ENCODE data around the gene CADPS.

Gene CADPS

GRCh38 chr3:62874711-62875557 is at the start of gene CADPS:
Gene CADPS (minus strand): TSS chr3:62875416. CDS start chr3:62875029, 387 bp downstream.
- no peak for DNase-seq

DNA sequence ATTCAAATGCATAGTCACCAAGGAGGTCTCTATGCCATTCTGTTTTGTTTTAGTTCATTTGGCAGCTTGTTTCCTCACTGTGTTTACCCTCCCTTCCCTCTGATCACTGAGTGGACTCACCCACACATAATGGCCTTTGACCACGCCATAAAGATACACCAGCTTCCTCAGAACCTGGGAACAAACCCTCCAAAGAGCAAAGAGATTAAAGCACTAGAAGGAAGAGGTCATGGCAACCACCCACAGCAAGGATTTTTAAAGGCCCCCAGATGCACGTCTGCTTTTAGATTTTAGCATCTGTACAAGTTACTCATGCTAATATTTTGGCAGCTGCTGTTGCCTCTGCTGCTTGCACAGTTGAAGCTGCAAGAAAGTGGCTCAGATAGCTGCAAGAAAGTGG is 47.9 kb upstream of the CADPS start:
- DNase-seq: no peak

- no peak for DNase-seq
Observed at GRCh38 chr3:62922326-62922725, 47.1 kb upstream of the CADPS start.

DNA sequence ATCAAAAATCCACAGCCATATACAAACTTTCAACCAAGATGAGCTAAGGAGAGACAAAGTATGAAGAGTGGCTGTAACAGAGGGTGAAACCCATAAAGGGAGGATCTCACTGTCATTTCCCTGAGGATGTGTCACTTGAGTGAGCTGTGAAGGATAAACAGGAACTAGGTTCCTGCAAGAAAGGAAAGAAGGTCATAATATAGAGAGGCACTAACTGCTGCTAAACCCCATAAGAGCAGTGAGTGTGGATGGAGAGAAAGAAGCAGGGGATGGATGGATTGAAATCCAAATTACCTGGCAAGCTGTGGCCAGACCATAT is 45.2 kb upstream of the CADPS start:
- no peak for DNase-seq

GRCh38 chr3:62919784-62920465 is 44.7 kb upstream of the CADPS start:
- DNase-seq: no peak

GRCh38 chr3:62918777-62919176 is 43.6 kb upstream of the CADPS start:
- no peak for DNase-seq

GRCh38 chr3:62918131-62918530 is 42.9 kb upstream of the CADPS start:
- DNase-seq: no peak

- DNase-seq: no peak
Observed at GRCh38 chr3:62911526-62911925, 36.3 kb upstream of the CADPS start.

DNA sequence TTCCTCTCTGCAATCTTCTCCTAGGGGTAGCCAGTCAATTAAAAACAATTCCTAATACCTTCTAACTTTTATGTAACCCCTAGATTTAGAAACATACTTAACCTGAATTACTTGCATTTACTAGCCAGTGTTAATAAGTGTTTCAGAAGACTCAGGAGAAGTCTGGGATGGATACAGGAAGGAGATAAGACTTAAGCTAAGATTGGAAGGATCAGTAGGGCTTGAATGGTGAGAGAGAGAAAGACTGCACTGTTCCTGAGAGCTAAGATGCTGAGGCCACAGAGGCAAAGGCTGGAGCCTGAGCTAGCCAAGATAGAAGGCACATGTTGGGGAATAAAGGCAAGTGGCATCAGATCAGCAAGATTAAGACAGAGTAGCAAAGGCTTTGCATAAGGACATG is 30.1 kb upstream of the CADPS start:
- no peak for DNase-seq

DNA sequence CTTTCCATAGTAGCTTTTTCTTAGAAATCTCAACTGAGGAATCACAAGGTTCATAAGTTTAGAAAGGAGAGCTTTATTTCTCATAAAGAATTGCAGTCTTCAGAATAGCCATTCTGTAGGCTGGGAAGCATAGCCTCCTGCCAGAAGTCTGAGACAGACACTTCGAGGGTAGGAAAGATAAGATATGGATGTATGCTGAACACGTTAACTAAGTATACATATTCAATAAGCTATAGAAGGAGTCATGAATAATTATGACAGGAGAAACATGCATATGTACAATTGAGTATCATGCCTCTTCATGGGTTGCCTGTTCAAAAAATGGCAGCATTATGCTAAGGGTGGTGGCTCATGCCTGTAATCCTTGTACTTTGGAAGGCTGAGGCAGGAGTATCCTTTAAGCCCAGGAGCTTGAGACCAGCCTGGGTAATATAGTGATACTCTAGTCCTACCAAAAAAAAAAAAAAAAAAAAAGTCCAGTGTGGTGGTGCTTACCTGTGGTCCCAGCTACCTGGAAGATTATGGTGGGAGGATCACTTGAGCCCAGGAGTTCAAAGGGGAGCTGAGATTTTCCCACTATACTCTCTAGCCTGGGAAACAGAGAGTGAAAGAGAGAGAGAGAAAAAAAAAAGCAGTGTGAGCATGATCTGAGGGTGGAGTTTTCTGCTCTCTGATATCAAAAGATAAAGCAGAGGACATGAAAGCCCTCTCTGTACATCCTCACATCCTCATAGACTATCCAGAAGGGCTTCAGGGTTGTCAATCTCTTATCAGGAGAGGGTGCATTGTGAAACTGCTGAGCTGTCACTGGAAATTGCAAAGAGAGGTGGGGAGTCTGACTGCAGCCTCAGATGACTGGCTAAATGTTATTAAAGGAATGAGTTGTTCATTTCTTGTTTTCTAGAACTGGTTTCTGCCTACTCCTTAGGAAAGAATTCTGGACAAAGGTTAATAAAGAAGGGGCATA is 23.6 kb upstream of the CADPS start:
- DNase-seq: no peak

DNA sequence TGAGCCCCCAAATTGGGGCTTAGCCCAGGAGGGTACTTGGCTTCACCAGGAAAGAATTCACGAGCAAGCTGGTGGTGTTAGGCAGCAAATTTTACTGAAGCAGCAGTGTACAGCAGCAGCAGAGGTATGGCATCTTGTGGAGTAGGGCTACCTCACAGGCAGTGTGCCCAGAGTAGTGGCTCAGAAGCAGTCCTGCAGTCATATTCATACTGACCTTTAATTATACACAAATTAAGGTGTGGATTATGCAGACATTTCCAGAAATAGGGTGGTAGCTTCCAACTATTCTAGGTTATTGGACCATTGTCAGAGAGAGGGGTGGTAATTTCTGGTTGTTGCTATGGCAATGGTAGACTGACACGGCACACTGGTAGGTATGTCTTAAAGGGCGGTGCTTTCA is 20.7 kb upstream of the CADPS start:
- no peak for DNase-seq

DNA sequence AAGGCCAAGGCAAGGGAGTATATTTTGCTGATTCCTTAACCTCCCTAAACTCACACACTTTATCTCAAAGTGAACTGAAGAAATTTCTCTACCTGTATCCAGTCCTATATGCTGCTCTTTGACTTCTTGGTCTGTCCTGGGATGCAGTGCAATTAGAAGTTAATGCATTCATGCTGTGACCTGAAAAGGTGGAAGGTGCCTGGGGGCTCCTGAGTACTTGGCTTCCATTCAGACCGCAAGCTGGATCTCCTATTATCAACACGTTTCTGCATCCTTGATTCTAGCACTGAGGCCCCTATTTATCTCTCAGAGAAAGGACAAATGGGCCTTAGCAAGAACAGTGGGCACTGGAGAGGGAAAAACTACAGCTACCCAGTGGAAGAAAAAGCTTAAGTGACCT is 17.7 kb upstream of the CADPS start:
- DNase-seq: no peak

DNA sequence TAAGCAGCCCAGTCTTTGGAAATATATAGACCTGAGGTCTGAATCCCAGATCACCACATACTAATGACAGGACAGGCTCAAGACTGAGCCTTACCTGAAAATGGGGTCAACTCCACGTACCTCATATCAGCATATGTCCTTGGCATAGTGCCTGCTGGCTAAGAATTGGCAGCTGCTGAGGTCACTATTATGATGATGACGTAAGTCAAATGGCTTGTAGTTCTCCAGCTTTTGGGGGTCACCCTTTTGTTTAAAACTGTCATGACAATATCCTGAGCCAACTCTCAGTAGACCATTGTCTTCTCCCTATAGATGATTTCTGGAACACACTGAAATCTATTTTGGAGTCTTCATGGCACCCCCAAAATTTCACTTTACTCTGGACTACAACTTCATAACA is 16.8 kb upstream of the CADPS start:
- no peak for DNase-seq

DNA sequence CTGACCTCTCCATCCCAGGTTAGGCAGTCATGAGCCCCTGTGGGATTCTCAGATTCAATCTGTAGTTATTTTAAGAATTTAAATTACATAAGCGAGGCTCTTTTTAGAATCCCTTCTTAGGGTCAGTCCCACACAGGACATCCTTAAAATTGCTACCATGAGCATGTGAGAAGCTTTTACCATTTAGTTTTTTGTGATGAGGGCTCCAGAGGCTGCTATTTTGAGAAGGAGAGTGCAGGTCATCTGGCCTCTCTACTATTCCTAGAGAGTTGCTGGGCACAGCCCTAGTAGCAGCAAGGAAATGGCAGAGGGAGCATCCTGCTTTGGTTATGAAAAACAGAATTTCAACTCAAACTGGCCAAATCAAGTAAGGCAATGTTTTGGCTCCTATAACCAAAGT is 13.6 kb upstream of the CADPS start:
- DNase-seq: no peak

DNA sequence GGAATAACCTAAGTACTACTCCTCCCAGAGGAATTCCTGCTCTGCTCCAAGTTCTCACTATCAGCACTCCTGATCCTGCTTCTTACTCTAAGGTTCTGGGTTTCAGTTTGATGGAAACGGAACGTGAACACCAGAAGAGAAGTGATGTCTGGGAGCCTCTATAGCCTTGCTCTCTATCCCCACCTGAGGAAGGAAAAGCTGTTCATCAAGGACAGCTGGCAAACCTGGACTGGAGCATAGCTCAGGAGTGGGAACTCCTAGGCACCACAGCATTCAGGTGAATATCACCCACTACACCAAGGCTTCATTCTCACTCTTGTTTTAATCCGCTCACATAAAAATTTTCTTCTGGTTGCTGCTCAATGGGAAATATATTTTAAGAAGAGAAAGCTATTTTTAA is 13.0 kb upstream of the CADPS start:
- no peak for DNase-seq

GRCh38 chr3:62885136-62885535 is 9.9 kb upstream of the CADPS start:
- DNase-seq: no peak

DNA sequence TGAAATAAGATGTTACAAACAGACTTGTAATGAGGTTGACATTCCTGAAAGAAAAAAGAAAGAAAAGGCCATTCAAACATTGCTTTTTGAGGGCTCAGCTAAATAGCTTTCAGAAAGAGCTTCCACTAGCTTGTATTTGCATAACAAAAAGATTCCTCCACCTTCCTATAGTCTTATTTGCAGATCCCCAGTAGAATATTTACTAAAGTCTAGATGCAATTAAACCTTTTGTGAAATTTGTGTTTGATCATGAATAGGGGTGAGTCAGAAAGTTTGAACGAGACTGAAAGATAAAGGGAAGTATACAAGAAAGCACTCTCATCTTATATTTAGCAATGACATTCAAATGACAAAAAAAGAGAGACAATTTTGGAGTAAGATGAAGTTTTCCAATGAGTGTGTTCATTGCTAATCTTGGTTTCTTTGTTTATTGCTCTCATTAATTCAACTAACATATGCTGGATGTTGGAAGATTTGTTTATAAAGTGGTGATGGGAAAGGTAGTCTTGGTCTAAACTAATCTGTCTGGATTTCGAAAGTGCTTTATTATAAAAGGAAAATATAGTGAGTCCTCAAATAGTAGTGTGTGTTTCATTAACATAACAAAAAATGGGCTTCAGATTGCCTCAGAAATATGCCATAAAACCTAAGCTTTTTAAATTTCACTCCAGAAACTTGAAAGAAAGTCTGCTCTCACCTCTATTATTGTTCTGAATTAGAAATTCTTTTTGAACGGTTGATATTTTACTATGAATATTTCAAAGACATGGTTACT is 9.1 kb upstream of the CADPS start:
- no peak for DNase-seq

DNA sequence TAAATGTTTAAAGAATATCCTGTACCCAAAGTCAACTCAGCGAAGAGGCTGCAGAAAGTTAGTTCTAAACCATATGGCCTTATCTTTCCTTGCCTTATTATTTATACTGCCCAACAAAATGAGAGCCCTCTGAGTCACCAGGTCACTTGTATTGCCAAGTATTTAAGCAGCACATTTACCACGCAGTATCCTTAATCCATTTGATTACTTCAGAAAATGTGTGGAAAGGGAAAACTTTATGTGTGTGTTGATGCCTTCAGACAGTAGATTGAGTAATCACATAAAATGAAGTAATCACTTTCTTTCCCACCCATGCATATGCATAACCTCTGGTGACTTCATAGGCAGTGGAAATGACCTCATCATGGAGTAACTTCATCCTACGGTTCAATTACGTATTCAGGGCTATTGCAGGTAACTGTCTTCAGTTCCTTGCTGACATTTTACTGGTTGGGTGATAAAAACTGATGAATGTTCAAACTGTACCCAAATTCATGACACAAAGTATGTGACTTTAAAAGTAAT is 7.5 kb upstream of the CADPS start:
- no peak for DNase-seq

GRCh38 chr3:62876064-62876463 is 848 bp upstream of the CADPS start:
- DNase-seq: no peak

GRCh38 chr3:62875558-62876002 is 364 bp upstream of the CADPS start:
- DNase-seq: no peak

DNA sequence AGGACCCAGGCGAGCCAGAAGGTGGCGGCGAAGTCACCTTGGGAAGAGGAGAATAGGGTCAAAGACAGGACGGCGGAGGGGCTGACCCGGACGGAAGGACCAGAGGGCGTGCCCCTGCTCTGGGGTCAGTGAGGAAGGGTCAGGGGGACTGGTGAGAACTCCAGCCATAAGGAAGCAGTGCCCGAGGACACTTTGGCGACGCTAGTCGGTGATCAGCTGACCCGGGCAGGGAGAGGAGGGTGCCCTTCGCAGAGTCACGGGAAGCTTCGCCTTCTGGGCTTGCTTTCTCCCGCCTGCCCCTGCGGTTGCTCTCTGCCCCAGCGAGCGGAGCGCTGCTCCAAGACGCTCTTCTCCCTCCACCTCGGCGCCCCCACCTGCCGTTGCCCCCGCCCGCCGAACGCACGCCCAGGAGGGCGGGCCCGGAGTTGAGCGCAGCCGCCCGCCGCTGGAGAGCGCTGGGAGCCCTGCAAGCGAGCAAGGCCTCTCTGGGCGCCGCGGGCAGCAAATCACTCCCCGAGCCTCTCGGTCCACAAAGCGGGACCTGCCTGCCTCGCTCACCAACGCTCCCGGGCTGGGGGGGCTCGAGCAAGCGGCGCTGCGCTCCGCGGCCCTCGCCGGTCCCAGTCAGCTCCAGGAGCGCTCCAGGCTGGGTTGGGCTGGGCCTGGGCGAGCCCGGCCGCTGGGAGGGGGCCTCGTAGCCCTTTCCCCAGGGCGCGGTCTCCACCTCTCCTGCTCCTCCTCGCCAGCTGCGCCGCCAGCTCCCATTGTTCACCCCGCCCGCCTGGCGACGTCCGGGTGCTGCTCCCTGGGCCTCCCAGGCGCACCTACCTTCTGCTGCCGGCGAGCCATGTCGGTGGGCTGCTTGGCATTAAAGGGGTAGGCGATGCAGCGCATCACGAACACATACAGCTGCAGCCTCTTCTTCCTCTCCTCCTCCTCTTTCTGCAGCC is 1.2 kb downstream of the CADPS start:
- no peak for DNase-seq

All from CD4-positive, alpha-beta T cell treated with Interleukin-1 beta for 1 hour (primary cell).